Tibial nerve (tissue), 4 donors: ENCODE data around the gene ABCA9.

ENCODE experiments used
- EP300 ChIP-seq, 2 donors: sonication (generic); formaldehyde crosslinking; IDR thresholded peaks; one replicate each; pipeline ENCODE4 v1.6.1; 2017; ENCODE audit warnings: antibody characterized with exemption in 2 of 2, mild to moderate bottlenecking in 1 of 2
- POLR2A ChIP-seq, 2 donors: fragments of 450-650 bp; IDR thresholded peaks; one replicate each; pipeline ENCODE4 v1.6.1; 2017; ENCODE audit warnings: antibody characterized with exemption in 2 of 2, mild to moderate bottlenecking in 2 of 2, moderate library complexity in 2 of 2
- TF ChIP-seq, protein P1 (sequence below), 5 experiments: fragments of 200-600 bp in 3 of 5; fragments of 450-650 bp in 2 of 5; sonication (generic) in 3 of 5; IDR thresholded peaks; one replicate each; pipeline ENCODE4 v1.5.1; 2016 to 2019; ENCODE audit warnings: antibody characterized with exemption in 5 of 5, mild to moderate bottlenecking in 3 of 5, moderate library complexity in 2 of 5

DNA sequence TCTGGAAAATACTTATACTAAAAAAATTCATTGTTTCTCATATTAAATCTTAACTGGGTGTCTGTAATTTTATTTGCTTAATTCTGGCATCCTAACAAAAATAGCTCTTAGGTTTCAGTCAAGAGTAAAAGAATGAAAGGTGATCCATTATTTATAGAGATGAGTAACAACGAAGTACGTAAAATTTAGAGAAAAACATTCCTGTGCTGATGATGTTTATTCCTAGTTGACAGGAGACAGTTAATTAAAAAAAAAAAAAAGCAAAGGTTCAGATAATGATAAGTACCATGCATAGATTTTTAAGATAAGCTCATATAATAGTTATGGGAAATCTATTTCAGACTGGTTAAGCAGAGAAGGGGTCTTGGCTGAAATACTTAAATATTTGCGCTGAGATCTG is 50.8 kb downstream of the ABCA9 start:
- TF ChIP-seq POLR2A (IDR thresholded peaks at IDR 0.05) (no peak), EP300 (IDR thresholded peaks at IDR 0.05) (no peak)
- TF ChIP-seq, protein P1, sequence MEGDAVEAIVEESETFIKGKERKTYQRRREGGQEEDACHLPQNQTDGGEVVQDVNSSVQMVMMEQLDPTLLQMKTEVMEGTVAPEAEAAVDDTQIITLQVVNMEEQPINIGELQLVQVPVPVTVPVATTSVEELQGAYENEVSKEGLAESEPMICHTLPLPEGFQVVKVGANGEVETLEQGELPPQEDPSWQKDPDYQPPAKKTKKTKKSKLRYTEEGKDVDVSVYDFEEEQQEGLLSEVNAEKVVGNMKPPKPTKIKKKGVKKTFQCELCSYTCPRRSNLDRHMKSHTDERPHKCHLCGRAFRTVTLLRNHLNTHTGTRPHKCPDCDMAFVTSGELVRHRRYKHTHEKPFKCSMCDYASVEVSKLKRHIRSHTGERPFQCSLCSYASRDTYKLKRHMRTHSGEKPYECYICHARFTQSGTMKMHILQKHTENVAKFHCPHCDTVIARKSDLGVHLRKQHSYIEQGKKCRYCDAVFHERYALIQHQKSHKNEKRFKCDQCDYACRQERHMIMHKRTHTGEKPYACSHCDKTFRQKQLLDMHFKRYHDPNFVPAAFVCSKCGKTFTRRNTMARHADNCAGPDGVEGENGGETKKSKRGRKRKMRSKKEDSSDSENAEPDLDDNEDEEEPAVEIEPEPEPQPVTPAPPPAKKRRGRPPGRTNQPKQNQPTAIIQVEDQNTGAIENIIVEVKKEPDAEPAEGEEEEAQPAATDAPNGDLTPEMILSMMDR (IDR thresholded peaks at IDR 0.05): no peak
